Transverse colon (tissue), 4 donors: ENCODE measurements around the gene PPP1R14C. TPM values are rescaled to one million over a fixed set of nuclear protein-coding genes. Genes with fewer than 3 reads are reported as not detected.

Source experiments
- DNase-seq: peaks from one replicate; pipeline ENCODE4 v3.0.0-alpha.2; 2019
- H3K27ac ChIP-seq, 4 donors: fragments of 200-600 bp; sonication (generic); 2 replicates each; pipeline ENCODE4 v1.5.1; 2016 to 2018; ENCODE audit warnings: inconsistent platforms in 4 of 4
- H3K27me3 ChIP-seq: fragments of 200-600 bp; sonication (generic); 2 replicates; pipeline ENCODE4 v1.5.1; 2017; ENCODE audit warnings: inconsistent platforms
- H3K36me3 ChIP-seq, 4 donors: fragments of 200-600 bp; sonication (generic); 2 replicates each; pipeline ENCODE4 v1.5.1; 2017 to 2019; ENCODE audit warnings: inconsistent platforms in 4 of 4
- H3K4me1 ChIP-seq, 4 donors: fragments of 200-600 bp; sonication (generic); 2 replicates each; pipeline ENCODE4 v1.5.1; 2017 to 2020; ENCODE audit warnings: inconsistent platforms in 4 of 4
- H3K4me3 ChIP-seq, 4 donors: fragments of 200-600 bp; sonication (generic); 1 replicate in 1 of 4; 2 replicates in 3 of 4; pipeline versions ENCODE4 v1.5.1 to v1.6.1; 2017 to 2019; ENCODE audit warnings: inconsistent platforms in 4 of 4
- H3K9me3 ChIP-seq, 2 donors: fragments of 200-600 bp; sonication (generic); 2 replicates each; pipeline ENCODE4 v1.5.1; 2017 to 2019; ENCODE audit warnings: inconsistent platforms in 2 of 2
- EP300 ChIP-seq: sonication (generic); formaldehyde crosslinking; IDR thresholded peaks from one replicate; pipeline ENCODE4 v1.6.1; 2017; ENCODE audit warnings: antibody characterized with exemption, low read depth
- POLR2A ChIP-seq: fragments of 450-650 bp; IDR thresholded peaks from one replicate; pipeline ENCODE4 v1.6.1; 2016; ENCODE audit warnings: antibody characterized with exemption, mild to moderate bottlenecking, moderate library complexity
- POLR2AphosphoS5 ChIP-seq, 3 donors: sonication (generic); formaldehyde crosslinking; IDR thresholded peaks; one replicate each; pipeline ENCODE4 v1.6.1; 2016; ENCODE audit warnings: antibody characterized with exemption in 3 of 3
- WGBS, 2 donors: methylation state at CpG; one replicate each; pipeline ENCODE4 v1.1.5; 2018; ENCODE audit warnings: low coverage in 1 of 2; 5-methylcytosine and 5-hydroxymethylcytosine counted together
- in situ Hi-C, 4 donors: fragments of 200-750 bp; cut with MboI; loops; one replicate each; pipeline versions ENCODE4 v1.15.0 to v1.15.1; 2017; ENCODE audit warnings: low sequenced_read_pairs in 3 of 4, low pct_ligation_motif_present in 1 of 4, low pct_unique_long_range_greater_than_20kb in 1 of 4
- intact Hi-C: fragments of 100-400 bp; cut with DNase I; formaldehyde crosslinking; loops from one replicate; pipeline ENCODE4 v1.15.1; 2023; ENCODE audit warnings: low total_unique reads
- total RNA-seq, 4 donors: library from RNA; depleted of rRNA; stranded (reverse); fragments of >200 nt; gene quantifications; one replicate each; pipeline ENCODE4 v1.1.0, GENCODE V29; 2016
- TF ChIP-seq, protein P1 (sequence below), 5 experiments: fragments of 200-600 bp in 3 of 5; fragments of 450-650 bp in 2 of 5; sonication (generic) in 3 of 5; IDR thresholded peaks; 1 replicate in 2 of 5; 2 replicates in 3 of 5; pipeline ENCODE4 v1.5.1; 2016 to 2017; ENCODE audit warnings: antibody characterized with exemption in 5 of 5, inconsistent platforms in 3 of 5, mild to moderate bottlenecking in 2 of 5, moderate library complexity in 1 of 5

The PPP1R14C gene
- total RNA-seq, 4 donors from 2014 or later, result 1.2 to 64.5 (median 38.8) TPM

DNA sequence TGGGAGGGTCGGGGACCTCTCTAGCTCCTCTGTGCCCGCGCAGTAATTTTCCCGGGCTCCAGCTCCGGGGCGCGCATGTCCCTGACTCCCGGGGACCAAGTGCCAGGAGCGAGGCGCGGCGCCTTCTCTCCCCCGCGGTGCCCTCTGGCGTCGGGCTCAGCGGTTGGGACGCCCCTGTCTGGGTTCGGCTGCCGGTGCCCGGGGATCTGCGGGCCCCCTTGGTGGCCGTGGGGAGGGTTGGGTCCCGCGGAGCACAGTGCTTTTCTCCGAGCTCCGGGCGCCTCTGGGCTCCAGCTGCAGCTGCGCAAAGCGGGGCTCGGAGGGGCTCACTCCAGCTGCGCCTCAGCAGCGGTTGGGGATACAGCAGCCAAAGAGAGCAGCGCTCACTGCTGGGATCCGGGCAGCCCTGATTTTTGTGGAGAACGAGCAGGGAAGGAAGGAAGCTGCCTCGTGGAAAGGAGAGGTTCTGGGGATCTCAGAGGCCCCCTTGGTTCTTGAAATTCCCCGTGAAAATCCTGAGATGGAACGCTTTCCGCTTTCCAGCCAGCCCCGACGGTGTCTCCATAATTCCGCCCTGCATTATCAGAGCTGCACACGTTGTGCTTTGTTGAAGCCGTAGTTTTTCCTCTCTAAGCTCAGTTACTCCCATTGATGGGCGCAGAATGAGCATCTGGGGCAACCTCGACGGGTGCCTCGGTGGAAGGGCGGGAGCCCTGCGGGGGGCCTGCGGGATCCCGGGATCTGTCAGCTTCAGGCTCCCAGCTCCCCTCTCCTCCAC, 861 bp downstream of the PPP1R14C start:
- intact Hi-C loops, result no loop called here
- H3K27me3 ChIP-seq, result peaks cover 68% of the 10 kb centered on the region
- no peaks in the 10 kb centered on the region for H3K36me3 ChIP-seq
- in situ Hi-C loops, result no loop called here
- peak overlapping the region; percentile 79 to 82 (median 81) for H3K27ac ChIP-seq
- TF ChIP-seq POLR2AphosphoS5 (IDR thresholded peaks at IDR 0.05) (no peak), POLR2A (no peak), EP300 (no peak)
- TF ChIP-seq, protein P1, sequence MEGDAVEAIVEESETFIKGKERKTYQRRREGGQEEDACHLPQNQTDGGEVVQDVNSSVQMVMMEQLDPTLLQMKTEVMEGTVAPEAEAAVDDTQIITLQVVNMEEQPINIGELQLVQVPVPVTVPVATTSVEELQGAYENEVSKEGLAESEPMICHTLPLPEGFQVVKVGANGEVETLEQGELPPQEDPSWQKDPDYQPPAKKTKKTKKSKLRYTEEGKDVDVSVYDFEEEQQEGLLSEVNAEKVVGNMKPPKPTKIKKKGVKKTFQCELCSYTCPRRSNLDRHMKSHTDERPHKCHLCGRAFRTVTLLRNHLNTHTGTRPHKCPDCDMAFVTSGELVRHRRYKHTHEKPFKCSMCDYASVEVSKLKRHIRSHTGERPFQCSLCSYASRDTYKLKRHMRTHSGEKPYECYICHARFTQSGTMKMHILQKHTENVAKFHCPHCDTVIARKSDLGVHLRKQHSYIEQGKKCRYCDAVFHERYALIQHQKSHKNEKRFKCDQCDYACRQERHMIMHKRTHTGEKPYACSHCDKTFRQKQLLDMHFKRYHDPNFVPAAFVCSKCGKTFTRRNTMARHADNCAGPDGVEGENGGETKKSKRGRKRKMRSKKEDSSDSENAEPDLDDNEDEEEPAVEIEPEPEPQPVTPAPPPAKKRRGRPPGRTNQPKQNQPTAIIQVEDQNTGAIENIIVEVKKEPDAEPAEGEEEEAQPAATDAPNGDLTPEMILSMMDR (IDR thresholded peaks at IDR 0.05), result no peak
- H3K9me3 ChIP-seq, result no peaks in the 10 kb centered on the region
- WGBS, 2 donors, result 0 to 3% methylated on average over 1 to 52 of the region's 53 CpGs
- peaks cover 0 to 36% (median 24%) of the 10 kb centered on the region in 4 donors for H3K4me1 ChIP-seq
- peak overlapping the region; percentile 8 to 69 (median 56) for H3K4me3 ChIP-seq
- peak; percentile 38 for DNase-seq

DNA sequence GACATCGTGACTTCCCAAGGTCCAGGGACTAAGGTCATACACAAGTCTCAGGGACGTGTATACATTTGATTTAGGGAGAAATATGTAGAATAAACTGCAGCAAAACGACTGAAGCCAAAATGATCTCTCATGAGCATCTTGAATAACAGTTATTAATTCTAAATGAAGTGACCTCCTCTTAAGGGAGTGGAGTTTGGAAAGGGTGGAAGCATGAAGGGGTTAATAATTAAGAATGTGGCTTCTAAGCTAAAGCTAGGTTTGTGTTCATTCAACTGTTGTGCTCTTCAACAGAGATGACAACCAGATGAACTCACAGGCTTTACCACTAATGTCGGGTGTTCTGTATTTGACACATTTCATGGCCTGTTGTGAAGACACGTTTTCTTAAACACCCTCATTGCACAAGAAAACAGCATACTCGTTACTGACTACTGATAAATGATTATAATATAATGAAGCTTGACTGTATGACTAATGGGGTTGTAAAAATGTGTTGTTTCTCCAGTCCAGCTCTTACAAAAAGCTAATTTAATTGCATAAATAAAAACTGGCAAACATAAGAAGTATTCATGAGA, 1.5 kb downstream of the PPP1R14C start:
- in situ Hi-C loops, result no loop called here
- peak overlapping the region in 3 of 4 donors; percentile 53 to 69 (median 58) for H3K4me3 ChIP-seq
- H3K27me3 ChIP-seq, result peaks cover 68% of the 10 kb centered on the region
- DNase-seq, result no peak
- H3K9me3 ChIP-seq, result no peaks in the 10 kb centered on the region
- intact Hi-C loops, result no loop called here
- 12 to 16% methylated on average over 3 to 6 of the region's 6 CpGs for WGBS, 2 donors
- no peaks in the 10 kb centered on the region for H3K36me3 ChIP-seq
- H3K4me1 ChIP-seq, result peaks cover 0 to 31% (median 23%) of the 10 kb centered on the region in 4 donors
- no peak for TF ChIP-seq POLR2A
- TF ChIP-seq, protein P1 (IDR thresholded peaks at IDR 0.05), result no peak
- H3K27ac ChIP-seq, result peak overlapping the region; percentile 79 to 82 (median 81)

DNA sequence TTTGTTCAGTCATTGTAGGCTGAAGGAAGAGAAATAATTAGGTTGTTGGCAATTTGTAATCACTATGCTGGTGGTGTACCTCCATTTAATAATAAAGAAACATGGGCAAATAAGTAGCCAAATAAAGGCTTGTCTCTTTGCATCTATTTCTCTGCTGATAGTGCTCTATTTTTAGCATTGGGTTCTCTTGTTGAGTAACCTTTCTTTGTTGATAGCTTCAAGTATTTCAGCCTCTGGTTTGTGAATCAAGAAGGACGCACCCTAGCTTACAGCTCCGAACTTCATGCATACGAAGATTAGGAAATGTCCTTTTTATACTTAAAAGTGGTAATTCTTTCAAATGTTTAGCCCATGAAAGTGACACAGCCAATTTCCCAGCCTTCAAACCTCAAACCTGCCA, 2.6 kb downstream of the PPP1R14C start:
- peaks cover 78% of the 10 kb centered on the region for H3K27me3 ChIP-seq
- peaks cover 0 to 24% (median 20%) of the 10 kb centered on the region in 4 donors for H3K4me1 ChIP-seq
- 68 to 88% methylated on average over 3 of the region's 3 CpGs for WGBS, 2 donors
- DNase-seq, result no peak
- TF ChIP-seq EP300, result no peak
- no peak for TF ChIP-seq POLR2A
- TF ChIP-seq, protein P1 (IDR thresholded peaks at IDR 0.05), result no peak
- no peak for TF ChIP-seq POLR2AphosphoS5 (IDR thresholded peaks at IDR 0.05)
- in situ Hi-C loops, result no loop called here
- intact Hi-C loops, result no loop called here
- no peaks in the 10 kb centered on the region for H3K9me3 ChIP-seq
- no peak overlapping the region for H3K4me3 ChIP-seq
- no peak overlapping the region for H3K27ac ChIP-seq
- H3K36me3 ChIP-seq, result no peaks in the 10 kb centered on the region

DNA sequence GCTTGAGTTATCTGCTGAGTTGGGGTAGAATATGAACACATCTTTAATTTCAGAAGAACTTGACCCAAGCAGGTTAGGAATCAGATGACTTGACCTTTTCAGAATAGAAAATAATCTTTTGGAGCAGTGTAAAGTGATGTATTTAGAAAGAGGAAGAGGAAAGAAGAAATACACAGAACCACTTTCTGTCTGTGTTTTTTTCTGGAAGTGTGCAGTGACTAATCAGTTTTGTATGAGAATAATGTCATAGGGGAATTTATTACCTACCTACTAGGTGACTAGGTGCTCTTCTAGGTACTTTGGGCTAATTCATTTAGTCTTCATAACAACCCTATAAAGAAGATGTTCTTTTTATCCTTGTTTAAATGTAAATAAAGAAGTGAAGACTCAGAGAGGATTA, 3.0 kb downstream of the PPP1R14C start:
- no peaks in the 10 kb centered on the region for H3K9me3 ChIP-seq
- H3K4me1 ChIP-seq, result peaks cover 0 to 24% (median 20%) of the 10 kb centered on the region in 4 donors
- H3K27ac ChIP-seq, result no peak overlapping the region
- H3K36me3 ChIP-seq, result no peaks in the 10 kb centered on the region
- peaks cover 79% of the 10 kb centered on the region for H3K27me3 ChIP-seq
- in situ Hi-C loops (no loop called here), intact Hi-C loops (no loop called here)
- no peak for DNase-seq
- H3K4me3 ChIP-seq, result no peak overlapping the region
- TF ChIP-seq EP300 (no peak), POLR2A (no peak), POLR2AphosphoS5 (IDR thresholded peaks at IDR 0.05) (no peak)
- TF ChIP-seq, protein P1 (IDR thresholded peaks at IDR 0.05), result no peak
